Inferior parietal cortex (tissue), 1 donor: ENCODE results near the gene PKP4.
A peak's percentile ranks its signal among the peaks of the same experiment; 100 is the strongest.

Source experiments
- DNase-seq: peaks from one replicate; pipeline ENCODE4 v3.0.0-alpha.2; 2016; ENCODE audit errors: extremely low spot score

Gene PKP4

DNA sequence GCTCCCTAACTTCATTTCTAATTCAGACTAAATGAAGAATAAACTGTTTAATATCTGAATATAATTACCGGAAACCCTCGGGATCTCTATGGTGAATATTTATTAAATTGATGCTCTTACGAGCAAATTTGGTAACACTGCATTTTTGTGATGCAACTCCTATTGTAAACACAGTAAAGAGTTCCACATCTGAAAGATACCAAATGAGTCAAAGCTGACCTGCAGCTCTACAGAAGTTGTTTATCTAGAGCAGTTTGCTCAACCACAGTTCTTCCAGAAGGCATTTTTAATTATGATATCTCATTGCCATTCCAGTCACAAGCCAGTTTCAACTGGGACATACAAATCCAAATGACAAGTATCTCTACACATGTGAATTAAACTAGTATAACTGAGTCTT lies 129.7 kb downstream of the PKP4 start:
- no peak for DNase-seq

DNA sequence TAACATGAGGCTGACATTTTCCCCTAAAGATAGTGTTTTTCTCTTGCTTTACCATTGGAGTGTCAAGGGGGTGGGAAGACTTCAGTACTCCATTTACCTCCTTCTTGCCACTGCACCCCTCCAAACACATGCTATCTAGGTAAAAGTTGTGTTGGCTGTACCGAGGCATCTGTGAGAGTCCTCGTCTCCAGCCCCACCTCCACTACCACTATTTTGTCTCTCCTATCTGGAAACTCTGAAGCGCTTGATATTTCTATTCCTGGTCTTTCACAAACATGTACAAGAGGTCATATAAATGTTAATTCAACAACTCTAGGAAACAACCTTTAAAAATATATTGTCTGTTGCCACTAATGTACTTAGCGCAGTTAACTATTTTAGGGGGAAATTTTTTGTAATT lies 132.6 kb downstream of the PKP4 start:
- no peak for DNase-seq

DNA sequence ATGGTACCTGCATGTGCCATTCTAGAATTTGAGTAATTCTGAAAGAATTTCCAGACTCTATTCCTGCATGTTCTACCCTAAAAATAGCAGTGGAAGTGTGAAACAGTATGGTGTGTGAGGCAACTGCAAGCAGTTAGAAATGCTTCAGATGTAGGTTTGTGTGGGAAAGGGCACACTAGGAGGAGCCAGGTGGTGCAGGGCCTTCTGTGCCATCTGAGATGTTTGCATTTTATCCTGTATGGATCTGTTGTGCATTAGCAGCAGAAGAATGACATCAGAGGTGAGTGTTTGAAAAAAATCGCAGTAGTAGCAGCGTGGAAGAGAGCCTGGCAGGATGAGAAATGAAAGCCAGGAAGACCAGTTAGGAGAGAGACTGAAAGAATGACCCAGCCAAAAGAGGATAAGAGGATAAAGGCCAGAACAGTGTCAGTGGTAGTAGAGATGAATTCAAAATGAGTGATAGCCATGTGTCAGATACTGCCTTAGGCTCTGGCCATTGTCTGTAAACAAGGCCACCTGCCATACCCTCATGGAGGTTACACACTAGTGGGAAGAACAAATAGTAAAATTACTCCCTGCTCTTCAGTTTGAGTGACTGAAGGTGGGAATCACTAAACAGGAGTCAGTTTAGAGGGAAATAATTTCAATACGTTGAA lies 142.2 kb downstream of the PKP4 start:
- peak; percentile 40 for DNase-seq

DNA sequence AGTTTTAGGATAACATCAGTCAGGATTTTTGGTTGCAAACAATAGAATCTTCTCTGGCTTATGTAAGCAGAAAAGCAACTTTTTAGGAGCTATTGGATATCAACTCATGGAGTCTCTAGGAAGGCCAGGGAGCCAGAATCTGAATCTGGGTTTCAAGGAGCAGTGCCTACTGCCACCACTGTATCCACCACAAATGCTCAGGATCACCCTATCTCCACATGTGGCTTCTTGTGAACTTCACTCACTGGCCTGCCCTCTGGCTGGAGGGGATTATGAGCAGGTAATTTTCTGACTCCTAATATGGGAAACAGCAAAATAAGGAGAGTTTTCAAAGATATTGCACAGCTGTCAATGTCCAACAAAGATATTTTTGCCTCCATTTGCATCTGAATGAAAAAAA lies 142.9 kb downstream of the PKP4 start:
- no peak for DNase-seq

DNA sequence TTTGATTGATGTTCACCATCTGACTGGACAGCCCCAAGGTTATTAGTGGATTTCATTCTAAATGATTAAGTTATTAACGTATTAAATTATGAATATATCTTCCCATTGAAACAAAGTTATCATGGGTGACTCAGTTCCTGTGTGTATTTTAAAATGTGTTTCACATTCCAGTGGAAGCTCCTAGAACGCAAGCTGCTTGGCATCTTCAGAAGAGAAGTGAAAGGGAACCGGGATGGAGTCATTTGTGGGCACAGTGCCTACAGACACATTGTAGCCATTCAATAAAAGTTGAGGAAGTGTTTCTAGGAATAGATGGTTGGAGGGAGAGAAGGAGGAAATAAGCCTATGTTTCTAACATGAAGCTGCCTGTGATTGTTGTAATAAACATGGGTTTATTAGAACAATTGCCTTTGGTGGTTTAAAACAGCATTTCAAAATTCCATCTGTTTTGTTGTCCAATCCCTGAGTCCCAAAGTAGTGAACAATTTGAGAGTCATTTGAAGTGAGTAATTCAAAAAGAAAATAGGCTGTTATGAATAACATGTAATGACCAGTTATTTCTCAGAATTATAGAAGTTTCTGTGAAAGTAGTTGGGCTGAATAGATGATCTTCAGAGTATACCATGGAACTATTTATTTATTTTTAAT lies 143.5 kb downstream of the PKP4 start:
- DNase-seq: no peak

DNA sequence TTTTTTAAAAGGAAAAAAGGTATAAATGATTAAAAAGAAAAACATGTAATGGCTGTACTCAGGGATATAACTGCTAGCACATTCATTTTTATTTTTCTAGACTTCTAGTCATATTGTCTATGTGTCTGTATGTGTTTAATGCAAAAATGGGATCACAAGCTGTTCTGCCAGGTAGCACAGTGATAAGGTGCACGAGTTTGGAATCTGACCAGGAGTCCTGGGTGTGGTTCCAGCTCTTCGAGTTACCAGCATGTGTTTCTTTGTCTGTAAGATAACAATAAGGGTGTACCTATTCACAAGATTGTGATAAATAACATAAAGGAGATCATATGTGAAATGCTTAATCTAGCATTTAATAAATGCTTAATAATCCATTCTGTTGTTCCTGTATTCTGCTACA lies 145.3 kb downstream of the PKP4 start:
- DNase-seq: no peak

DNA sequence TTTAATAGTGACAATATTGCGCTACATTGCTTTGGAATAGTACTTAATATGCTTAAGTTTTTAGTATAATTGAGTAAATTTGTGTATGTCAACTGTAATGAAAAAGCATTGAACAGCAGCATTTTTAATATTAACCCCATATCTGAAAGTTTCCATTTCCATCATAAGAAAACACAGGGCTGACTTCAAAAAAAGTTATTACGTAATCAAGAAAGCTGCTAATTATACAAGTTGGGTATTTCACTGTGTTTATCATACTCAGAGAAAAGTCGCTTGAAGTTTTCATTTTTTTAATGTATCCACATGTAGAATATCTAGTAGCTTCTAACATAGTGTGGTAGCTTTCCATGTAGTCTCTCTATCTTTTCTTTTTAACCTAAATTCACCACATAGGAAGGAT lies 146.5 kb downstream of the PKP4 start:
- DNase-seq: no peak

DNA sequence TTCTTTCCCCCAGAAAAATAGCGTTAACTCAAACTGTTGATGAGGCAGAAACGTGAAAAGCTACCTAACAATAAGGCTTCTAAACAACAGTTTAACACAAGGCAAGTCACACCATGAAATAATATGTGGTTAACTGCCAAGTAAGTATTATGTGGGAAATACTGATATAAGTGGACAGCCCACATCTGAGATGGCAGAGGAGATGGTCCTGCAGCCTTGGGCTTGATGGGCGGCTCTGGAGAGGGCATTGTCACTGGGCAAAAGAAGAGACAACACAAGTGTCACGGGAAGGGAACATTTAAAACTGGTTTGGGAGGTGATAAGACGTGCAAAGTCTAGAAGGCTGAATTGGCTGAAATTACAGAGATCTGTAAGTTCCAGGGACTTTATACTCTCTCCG lies 147.2 kb downstream of the PKP4 start:
- DNase-seq: no peak

DNA sequence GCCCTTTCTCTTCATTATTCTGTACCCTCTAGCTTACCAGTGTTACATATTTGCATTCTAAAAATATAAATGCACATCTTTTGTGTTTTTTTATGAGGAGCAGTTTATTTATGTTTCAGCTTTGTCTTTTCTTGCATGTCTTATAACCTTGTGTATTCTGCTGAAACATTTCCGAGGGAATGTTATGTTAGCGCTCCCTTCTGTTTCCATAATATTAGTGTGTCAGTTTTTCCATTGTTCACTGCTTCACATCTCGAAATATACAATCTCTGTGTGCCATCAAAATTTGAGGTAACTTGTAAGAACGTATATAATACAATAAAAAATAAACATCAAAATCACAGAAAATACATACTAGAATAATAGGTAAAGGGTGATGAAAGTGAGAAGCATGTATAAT lies 153.3 kb downstream of the PKP4 start:
- no peak for DNase-seq

DNA sequence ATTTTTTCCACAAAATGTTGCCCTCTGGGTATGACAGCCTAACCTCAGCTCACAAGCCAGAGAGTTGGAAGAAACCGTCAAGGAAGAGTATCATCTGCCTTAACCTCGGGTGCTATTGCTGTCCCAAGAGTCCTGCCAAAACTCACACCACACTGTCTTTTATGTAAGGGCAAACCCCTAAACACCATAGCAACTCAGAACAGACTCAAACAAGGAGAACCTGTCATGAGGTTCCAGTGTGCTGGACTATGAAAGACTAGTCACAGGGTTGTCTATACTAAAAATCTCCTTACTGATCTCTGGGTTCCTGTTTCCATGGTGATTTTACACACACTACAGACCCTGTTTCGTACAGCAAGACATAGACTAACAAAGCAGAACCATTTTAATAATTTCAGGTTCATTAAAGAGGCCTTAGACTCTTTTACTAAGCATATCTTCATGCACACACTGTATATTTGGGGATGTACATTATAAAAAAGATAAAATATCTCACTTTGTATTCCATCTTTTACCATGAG lies 159.8 kb downstream of the PKP4 start:
- no peak for DNase-seq

DNA sequence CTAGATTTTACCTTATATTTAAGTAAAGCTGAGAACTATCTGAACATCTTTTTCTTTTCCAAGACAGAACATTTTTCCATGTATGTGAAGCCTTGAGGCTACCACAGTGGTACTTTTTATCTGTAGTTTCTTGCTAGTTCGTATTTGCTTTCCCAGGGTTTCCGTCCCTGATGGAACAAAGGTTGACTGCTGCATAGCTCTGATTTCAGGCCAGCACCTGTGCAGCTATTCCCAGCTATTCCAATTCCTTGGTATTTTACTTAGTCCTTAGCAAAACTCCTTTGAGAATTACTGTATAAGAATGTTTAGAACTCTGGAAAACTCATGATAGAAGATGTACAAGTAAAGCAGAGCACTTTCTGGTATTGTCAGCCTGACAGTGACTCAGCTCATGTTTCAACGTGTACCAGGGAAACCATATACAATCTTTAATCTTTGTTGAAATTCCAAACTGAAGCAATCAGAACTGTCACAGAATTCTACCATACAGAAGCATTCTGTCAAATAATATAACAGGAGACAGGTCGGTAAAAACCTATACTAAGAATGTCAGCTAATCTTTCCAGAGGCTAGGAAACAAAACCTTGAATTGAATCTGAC lies 162.2 kb downstream of the PKP4 start:
- DNase-seq: no peak

DNA sequence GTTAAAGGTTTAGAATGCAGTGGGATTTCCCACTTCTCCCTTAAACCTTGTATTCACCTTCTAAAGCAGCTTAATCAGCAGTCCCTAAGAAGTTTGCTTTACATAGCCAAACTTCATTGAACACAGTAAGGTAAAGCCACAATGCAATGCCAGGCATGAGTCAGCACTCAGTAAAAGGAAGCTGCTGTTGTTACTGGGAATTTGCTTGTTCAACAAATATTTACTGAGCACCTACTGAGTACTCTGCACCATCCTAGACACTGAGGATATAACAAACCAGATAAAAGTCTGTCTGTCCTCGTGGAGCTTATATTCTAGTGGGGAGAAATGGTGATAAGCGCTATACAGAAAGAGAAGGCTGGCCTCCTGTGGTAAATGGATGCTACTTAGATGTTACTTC lies 162.7 kb downstream of the PKP4 start:
- no peak for DNase-seq

DNA sequence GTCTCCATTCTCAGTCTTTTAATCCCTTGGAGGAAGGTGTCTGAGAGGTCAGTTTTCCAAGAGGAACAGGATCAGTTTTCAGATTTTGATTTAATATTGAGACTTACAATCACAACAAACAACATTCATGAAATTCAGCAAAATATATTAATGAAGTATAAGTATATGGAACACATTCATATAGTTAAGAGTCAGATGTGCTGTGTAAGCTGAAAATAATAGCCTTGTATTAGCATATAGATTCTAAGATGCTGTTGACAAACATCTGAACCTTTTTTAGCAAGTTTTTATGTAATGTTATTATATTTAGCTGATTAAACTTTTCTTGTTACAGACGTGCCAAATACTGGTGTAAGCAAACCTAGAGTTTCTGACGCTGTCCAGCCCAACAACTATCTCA lies 163.9 kb downstream of the PKP4 start:
- no peak for DNase-seq

DNA sequence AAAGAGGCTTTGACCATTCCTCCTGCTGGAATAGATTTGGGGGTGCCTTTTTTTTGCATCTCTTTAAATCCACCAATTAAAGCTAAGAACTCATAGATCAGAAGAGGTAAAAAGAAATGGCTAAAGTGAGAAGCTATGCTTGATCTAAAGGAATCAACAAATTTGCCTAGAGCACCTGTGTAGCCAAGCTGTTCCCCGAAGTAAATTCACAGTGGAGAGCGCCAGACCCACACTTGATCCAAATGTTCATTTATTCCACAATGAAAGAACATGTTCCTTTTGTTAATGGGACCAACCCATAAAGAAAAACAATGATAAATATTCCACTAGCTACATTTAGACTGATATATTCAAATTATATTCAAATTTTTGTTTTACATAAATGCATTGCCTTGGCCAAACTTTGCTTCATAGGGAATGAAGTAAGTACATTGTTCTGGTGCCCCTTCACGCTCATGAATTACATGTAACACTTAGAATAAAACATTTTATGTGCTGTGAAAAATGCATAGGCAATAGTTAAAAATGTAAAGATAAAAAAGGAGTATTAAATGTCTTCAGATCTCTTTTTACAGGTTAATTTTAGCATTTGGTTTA lies 167.4 kb downstream of the PKP4 start:
- DNase-seq: no peak

DNA sequence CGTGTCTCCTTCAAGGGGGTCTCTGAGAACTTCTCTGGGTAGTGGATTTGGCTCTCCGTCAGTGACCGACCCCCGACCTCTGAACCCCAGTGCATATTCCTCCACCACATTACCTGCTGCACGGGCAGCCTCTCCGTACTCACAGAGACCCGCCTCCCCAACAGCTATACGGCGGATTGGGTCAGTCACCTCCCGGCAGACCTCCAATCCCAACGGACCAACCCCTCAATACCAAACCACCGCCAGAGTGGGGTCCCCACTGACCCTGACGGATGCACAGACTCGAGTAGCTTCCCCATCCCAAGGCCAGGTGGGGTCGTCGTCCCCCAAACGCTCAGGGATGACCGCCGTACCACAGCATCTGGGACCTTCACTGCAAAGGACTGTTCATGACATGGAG lies 168.2 kb downstream of the PKP4 start:
- no peak for DNase-seq

DNA sequence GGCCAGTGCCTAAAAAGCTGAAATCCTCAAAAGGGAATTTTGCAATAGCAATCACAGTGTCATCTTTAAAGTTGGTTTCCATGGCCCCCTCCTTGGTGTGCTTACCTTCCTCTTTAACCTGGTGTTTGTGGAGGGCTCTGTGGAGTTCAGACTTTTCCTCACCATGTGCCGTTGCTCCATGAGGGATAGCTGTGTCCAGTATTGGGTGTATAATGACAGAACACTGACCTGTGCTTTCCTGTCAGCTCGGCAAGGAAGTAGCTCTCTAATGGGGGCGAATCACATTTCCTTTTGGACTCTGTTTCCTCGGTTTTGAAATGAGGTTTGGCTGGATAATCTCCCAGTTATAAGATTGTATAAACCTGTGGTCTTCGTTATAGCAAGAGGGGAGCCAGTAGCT lies 172.4 kb downstream of the PKP4 start:
- DNase-seq: no peak

DNA sequence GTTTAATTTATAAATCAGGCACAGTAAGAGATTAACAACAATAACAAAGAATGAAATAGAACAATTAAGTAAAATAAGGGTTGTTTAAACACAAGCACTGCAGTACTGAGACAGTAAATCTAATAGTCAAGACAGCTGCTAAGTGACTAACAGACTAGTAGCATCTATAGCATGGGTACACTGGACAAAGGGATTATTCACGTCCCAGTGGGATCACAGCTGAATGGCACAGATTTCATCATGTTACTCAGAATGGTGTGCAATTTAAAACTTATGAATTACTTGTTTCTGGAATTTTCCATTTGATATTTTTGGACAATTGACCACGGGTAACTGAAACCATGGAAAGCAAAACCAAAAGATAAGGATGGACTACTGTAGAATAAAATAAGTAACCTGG lies 176.5 kb downstream of the PKP4 start:
- DNase-seq: no peak

DNA sequence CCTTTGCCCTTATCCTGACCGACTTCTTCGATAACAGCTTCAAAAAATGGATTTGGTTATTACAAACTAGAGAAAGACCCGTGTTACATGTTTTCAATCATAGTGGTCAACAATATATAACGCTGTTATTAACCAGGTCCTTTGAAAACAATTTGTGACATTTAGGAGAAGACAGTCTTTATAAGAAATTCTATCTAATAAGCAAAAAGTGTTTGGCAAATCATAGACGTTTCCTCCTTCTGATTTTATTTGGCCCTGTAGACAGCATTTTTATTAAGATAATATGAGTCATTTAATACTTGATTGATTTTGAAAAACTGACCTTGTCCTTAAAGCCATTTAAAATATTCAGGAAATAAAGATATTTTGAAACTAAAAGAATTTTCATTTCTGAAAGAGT lies 177.9 kb downstream of the PKP4 start:
- DNase-seq: no peak

DNA sequence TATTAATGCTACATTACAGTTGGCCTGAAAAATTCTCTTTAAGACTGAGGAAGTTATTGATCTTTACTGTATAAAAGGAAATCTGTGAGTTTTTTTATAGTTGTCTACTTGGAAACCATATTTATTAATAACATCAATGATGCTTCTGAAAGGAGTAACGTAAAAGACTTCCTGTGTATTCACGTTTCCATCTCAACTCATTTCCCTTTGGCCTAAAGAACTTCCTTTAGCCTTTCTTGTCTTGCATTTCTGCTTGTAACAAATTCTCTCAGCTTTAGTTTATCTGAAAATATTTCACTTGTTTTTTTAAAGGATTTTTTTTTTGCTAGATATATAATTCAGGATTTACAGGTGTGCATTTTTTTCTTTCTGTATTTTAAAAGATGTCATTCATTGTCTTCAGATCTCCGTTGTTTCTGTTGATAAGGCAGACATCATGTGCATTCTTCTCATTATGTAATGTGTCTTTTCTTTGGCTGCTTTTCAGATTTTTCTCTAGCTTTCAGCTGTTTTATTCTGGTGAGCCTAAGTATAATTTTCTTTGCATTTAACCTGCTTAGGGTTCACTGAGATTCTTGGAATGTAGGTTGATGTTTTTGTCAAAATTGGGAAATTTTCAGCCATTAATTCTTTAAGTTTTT lies 179.3 kb downstream of the PKP4 start:
- DNase-seq: peak; percentile 47

DNA sequence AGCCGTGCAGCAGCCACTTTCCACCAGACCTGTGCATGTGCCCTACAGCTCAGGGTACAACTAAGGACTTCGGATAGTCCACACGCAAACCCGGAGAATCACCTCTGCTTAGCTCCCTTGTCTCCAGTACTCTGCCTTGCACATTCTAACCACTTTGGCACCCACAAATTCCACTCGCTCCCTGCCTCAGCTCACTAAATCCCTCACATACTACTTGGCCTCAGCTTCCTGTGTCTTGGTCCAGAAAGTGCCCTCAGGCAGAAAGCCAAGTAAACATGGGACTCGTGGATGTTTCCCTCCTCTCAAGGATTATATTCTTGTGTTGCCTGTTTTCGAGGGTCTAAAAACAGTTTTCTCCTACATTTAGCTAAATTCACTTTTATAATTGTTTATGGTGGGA lies 180.6 kb downstream of the PKP4 start:
- no peak for DNase-seq

DNA sequence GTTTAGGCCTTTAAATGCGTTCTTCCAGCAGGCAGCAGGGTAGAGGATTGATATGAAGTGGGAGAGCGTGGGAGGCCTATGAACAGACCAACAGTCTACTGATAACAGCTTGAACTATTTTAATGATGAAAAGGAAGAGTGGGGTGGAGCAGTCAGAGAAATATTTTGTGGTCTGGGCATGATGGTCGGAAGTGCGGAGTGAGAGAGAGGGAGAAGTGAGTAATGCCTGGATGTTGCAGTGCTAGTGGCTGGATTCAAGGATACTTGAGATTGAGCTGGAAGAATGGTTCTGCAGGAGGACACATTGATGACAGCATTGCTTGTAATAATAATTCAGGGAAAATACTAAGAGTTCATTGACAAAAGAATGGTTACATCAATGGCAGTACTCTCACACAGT lies 187.4 kb downstream of the PKP4 start:
- DNase-seq: no peak

DNA sequence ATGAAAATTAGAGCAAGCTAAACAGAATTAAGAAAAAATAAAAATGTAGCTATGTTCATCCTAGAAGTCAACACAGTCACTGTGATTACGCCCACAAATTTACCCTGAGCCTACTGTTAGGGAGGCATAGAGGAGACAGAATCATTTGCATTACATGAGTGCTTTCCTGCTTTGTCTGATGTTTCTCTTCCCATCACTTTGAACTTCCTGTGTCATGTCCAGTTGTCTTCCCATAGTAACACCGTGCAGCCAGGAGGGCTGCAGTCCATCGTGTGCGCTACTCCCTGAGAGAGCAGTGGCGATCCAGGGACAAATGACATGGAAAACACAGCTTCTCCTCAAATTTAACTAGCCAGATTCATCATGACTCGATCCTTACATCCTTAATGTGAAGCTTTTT lies 188.5 kb downstream of the PKP4 start:
- no peak for DNase-seq
